Astrocyte of the cerebellum (primary cell): Measurements from ENCODE around the gene AANAT.
"Not testable (repeated sequence)": the region's sequence is repeated elsewhere in the genome, so short reads cannot be mapped to it uniquely, and the experiment has no call there.

Source experiments
- DNase-seq: peaks from one replicate; pipeline ENCODE4 v3.0.0-alpha.2; 2011; ENCODE audit warnings: low read depth
- H3K4me3 ChIP-seq: 2 replicates; pipeline ENCODE4 v1.5.1; 2011; ENCODE audit warnings: mild to moderate bottlenecking, low read depth, low read length, moderate library complexity
- CTCF ChIP-seq: IDR thresholded peaks from 2 replicates; pipeline ENCODE4 v1.5.1; 2012; ENCODE audit warnings: low read length, low read depth, moderate library complexity, mild to moderate bottlenecking; ENCODE audit errors: missing control alignments
- in situ Hi-C: cut with HindIII; loops from 2 replicates; pipeline ENCODE4 v1.10.0; 2017; ENCODE audit warnings: low sequenced_read_pairs

The AANAT gene

GRCh38 chr17:76501827-76502307, 34.5 kb downstream of the AANAT start:
- in situ Hi-C loops, result no loop called here
- no peak for DNase-seq
- peak overlapping the region; percentile 54 for H3K4me3 ChIP-seq

GRCh38 chr17:76502341-76503211, 35.2 kb downstream of the AANAT start:
- TF ChIP-seq CTCF, result no peak
- DNase-seq, result no peak
- in situ Hi-C loops, result no loop called here
- no peak overlapping the region for H3K4me3 ChIP-seq

More at GRCh38 chr17:76501827-76502307, 34.5 kb downstream of the AANAT start:
- TF ChIP-seq CTCF, result no peak

- in situ Hi-C loops, result no loop called here
- no peak for DNase-seq
- TF ChIP-seq CTCF, result no peak
- no peak overlapping the region for H3K4me3 ChIP-seq
Measured at GRCh38 chr17:76504117-76504516, 36.7 kb downstream of the AANAT start.

- peak; percentile 88 for TF ChIP-seq CTCF
- DNase-seq, result no peak
- in situ Hi-C loops, result loop anchor here (5.0 kb wide), 1 partner anchor 39 kb away; the partner anchor contains the start of gene AANAT
- no peak overlapping the region for H3K4me3 ChIP-seq
Measured at GRCh38 chr17:76506408-76507345, 39.3 kb downstream of the AANAT start.

- not testable (repeated sequence) for H3K4me3 ChIP-seq, DNase-seq
- in situ Hi-C loops, result loop anchor here (5.0 kb wide), 1 partner anchor 41 kb away; the partner anchor contains the start of gene AANAT
Measured at GRCh38 chr17:76508472-76509063, 41.2 kb downstream of the AANAT start.

GRCh38 chr17:76510831-76511244, 43.4 kb downstream of the AANAT start:
- DNase-seq, result no peak
- in situ Hi-C loops, result loop anchor here (5.0 kb wide), 1 partner anchor 51 kb away; no protein-coding TSS in a partner anchor
- no peak for TF ChIP-seq CTCF
- no peak overlapping the region for H3K4me3 ChIP-seq
